ENCODE measurements around the gene ATP6V1C2. TPM values are rescaled to one million over a fixed set of nuclear protein-coding genes. Genes with fewer than 3 reads are reported as not detected.

Gene ATP6V1C2
- total and polyA plus RNA-seq, 2 donors (not counting 3 experiments of a cell fraction or from before 2014, with no cell fraction given), result 0.03 to 0.13 TPM

DNA sequence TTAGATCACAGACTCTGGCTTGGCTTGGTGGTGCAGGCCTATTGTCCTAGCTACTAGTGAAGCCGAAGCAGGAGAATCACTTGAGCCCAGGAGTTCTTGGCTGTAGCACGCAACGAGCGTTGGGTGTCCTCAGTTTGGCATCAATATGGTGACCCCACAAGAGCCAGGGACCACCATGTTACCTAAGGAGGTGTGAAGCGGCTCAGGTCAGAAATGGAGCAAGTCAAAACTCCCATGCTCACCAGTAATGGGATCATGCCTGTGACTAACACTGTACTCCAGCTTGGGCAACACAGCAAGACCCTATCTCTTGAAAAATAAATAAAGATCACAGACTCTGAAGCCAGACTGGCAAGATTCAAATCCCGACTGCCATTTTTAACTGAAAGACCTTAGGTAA is 29.9 kb upstream of the ATP6V1C2 start:
- Histone ChIP-seq H3K36me3 (ENCODE audit: control insufficient read depth in 2 of 2, extremely low read depth in 1 of 2, insufficient read depth in 2 of 2, low read length in 2 of 2) (peaks cover 0 to 1% of the 10 kb centered on the region in 2 experiments), H3K27me3 (ENCODE audit: control insufficient read depth in 2 of 2, insufficient read depth in 2 of 2, low read length in 2 of 2) (no peaks in the 10 kb centered on the region), H3K9ac (replicated peaks; ENCODE audit: extremely low read depth, insufficient read depth, low read length) (no peak overlapping the region), H3K27ac (ENCODE audit: insufficient read depth, low read depth, low read length) (no peak overlapping the region), H3K79me2 (ENCODE audit: control insufficient read depth, insufficient read depth, low read length) (peaks cover 34% of the 10 kb centered on the region), H3K4me1 (ENCODE audit: control insufficient read depth, extremely low read depth, insufficient read depth, low read length) (peaks cover 18% of the 10 kb centered on the region), H3K9me1 (replicated peaks; ENCODE audit: control insufficient read depth, extremely low read depth, insufficient read depth, low read length) (no peaks in the 10 kb centered on the region), H3K9me3 (replicated peaks; ENCODE audit: control insufficient read depth, insufficient read depth, low read length) (no peaks in the 10 kb centered on the region), H4K20me1 (replicated peaks; ENCODE audit: control insufficient read depth, extremely low read depth, insufficient read depth, low read length) (no peaks in the 10 kb centered on the region), H2AFZ (ENCODE audit: low read depth, low read length) (no peak overlapping the region), H3K4me2 (ENCODE audit: insufficient read depth, low read length) (no peak overlapping the region), H3K4me3 (replicated peaks in 1 of 3; ENCODE audit: insufficient read depth in 1 of 3, low read depth in 1 of 3, low read length in 3 of 3) (no peak overlapping the region)
- dilution Hi-C loops (cut with MboI; ENCODE audit: extremely low pct_ligation_motif_present, low sequenced_read_pairs) (no loop called here), intact Hi-C loops (cut with micrococcal nuclease) (no loop called here)
- DNase-seq (ENCODE audit: low read depth, low spot score) (no peak), FAIRE-seq (no peak)
- TF ChIP-seq GATA2 (IDR thresholded peaks at IDR 0.05; ENCODE audit: insufficient read depth, insufficient read length, low read depth, low read length), result no peak
- TF ChIP-seq JUN (IDR thresholded peaks at IDR 0.05; ENCODE audit: borderline replicate concordance, insufficient read depth, insufficient read length, low read depth), result no peak
- no peak for TF ChIP-seq EZH2 (IDR thresholded peaks at IDR 0.05; ENCODE audit: borderline replicate concordance, low read depth, low read length, severe bottlenecking)
- TF ChIP-seq FOS (IDR thresholded peaks at IDR 0.05; ENCODE audit: borderline replicate concordance, insufficient read depth, low read length), result no peak
- TF ChIP-seq, protein P1, sequence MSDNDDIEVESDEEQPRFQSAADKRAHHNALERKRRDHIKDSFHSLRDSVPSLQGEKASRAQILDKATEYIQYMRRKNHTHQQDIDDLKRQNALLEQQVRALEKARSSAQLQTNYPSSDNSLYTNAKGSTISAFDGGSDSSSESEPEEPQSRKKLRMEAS (IDR thresholded peaks at IDR 0.05; ENCODE audit: insufficient read depth, insufficient read length), result no peak
- TF ChIP-seq MYC (IDR thresholded peaks at IDR 0.05; ENCODE audit: low read depth, low read length), result no peak
- TF ChIP-seq POLR2A (IDR thresholded peaks at IDR 0.05; ENCODE audit: low read depth, low read length), result no peak
- TF ChIP-seq, protein P2, sequence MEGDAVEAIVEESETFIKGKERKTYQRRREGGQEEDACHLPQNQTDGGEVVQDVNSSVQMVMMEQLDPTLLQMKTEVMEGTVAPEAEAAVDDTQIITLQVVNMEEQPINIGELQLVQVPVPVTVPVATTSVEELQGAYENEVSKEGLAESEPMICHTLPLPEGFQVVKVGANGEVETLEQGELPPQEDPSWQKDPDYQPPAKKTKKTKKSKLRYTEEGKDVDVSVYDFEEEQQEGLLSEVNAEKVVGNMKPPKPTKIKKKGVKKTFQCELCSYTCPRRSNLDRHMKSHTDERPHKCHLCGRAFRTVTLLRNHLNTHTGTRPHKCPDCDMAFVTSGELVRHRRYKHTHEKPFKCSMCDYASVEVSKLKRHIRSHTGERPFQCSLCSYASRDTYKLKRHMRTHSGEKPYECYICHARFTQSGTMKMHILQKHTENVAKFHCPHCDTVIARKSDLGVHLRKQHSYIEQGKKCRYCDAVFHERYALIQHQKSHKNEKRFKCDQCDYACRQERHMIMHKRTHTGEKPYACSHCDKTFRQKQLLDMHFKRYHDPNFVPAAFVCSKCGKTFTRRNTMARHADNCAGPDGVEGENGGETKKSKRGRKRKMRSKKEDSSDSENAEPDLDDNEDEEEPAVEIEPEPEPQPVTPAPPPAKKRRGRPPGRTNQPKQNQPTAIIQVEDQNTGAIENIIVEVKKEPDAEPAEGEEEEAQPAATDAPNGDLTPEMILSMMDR (IDR thresholded peaks at IDR 0.05; ENCODE audit: extremely low read depth in 1 of 2, insufficient read depth in 1 of 2, low read depth in 1 of 2, low read length in 2 of 2), result no peak
- TF ChIP-seq POLR2AphosphoS5 (IDR thresholded peaks at IDR 0.05; ENCODE audit: insufficient read depth, low read depth, low read length), result no peak
- BruUV-seq (replicated peaks), result no TSS peak
- CTCF ChIA-PET, result no interaction called here
- POLR2A ChIA-PET, result no interaction called here

All from endothelial cell of umbilical vein (primary cell).